GM03348 (cell line): ENCODE measurements around the gene MYO1E.
A peak's percentile ranks its signal among the peaks of the same experiment; 100 is the strongest.
"Not testable (repeated sequence)": the region's sequence is repeated elsewhere in the genome, so short reads cannot be mapped to it uniquely, and the experiment has no call there.

ENCODE experiments used
- DNase-seq: peaks from one replicate; pipeline ENCODE4 v3.0.0; 2012; ENCODE audit warnings: low spot score

The MYO1E gene

GRCh38 chr15:59372352-59373211, at the start of gene MYO1E:
Gene MYO1E (minus strand): TSS chr15:59372871. CDS start chr15:59372500, 371 bp downstream.
- DNase-seq = peak; percentile 97

GRCh38 chr15:59420986-59421618, 48.4 kb upstream of the MYO1E start:
- peak; percentile 29 for DNase-seq

DNA sequence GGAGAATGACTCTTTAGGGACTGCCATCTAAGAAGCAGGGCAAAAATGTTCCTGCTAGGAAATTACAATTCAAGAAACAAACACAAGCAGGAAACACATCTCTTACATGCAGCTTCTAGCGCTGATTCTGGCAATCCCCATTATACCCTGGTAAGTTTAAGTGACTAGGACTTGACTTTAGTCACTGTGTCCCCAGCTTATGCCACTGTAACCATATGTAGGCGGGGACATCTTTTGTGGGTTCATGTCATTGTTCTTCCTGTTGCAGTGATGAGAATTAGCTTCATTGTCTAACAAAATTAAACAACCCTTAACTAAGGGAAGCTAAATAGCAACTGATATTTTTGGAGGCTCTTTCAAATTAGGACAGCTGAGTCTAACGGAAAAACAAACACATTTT, 47.4 kb upstream of the MYO1E start:
- DNase-seq = no peak

DNA sequence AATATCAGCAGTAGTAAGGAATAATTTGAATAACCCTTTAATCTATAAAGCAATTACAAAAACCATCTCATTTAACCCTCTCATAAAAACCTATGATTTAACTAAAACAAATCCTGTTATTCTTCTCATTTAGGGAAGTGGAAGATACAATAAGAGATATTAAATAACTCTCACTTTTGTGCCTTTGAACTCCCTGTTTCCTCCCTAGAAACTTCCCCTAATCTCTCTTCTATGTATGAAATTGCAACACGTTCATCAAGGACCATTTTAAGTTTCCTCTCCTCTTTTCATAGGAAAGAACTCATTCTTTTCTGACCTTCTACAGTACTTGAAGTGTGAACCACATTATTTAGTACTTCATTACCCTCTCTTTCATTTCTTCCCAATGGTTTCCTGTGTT, 46.5 kb upstream of the MYO1E start:
- DNase-seq = no peak

- no peak for DNase-seq
Observed at GRCh38 chr15:59416816-59417215, 44.1 kb upstream of the MYO1E start.

GRCh38 chr15:59413577-59413976, 40.9 kb upstream of the MYO1E start:
- DNase-seq = no peak

- DNase-seq = no peak
Observed at GRCh38 chr15:59410391-59410896, 37.8 kb upstream of the MYO1E start.

GRCh38 chr15:59407946-59408345, 35.3 kb upstream of the MYO1E start:
- DNase-seq = no peak

- DNase-seq = no peak
Observed at GRCh38 chr15:59406446-59406845, 33.8 kb upstream of the MYO1E start.

GRCh38 chr15:59405079-59405478, 32.4 kb upstream of the MYO1E start:
- no peak for DNase-seq

DNA sequence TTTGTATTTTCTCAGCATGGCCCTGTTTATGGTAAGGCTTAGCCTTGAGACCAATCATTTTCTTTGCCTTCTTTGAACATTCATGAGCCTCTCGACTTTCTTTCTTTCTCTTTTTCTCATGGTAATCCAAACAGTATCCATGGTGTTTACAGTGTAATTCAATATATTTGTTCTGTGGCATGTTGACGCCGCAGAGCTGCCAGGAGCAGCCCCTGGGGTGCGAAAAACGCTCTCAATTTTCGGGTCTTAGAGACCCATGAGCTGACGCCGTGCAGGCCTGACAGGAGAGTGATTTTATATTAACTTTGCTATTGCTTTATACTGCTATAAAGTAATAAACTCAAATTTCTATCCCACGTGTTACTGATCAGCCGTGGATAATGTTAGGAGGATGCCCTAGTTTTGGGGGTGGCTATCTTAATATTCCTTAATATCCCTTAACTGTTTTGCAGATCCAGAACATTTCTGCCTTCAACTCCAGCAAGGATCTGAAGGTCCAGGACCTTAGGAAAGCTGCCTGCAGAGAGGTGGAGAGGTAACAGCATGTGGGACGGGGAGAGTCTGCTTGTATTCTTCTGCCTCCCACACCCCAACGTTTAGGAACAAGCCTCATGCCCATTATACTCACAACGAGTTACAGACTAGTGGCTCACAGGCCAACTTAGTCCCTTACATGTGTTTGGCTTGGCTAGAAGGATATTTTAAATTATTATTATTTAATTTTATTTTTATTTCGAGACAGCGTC, 29.3 kb upstream of the MYO1E start:
- no peak for DNase-seq

DNA sequence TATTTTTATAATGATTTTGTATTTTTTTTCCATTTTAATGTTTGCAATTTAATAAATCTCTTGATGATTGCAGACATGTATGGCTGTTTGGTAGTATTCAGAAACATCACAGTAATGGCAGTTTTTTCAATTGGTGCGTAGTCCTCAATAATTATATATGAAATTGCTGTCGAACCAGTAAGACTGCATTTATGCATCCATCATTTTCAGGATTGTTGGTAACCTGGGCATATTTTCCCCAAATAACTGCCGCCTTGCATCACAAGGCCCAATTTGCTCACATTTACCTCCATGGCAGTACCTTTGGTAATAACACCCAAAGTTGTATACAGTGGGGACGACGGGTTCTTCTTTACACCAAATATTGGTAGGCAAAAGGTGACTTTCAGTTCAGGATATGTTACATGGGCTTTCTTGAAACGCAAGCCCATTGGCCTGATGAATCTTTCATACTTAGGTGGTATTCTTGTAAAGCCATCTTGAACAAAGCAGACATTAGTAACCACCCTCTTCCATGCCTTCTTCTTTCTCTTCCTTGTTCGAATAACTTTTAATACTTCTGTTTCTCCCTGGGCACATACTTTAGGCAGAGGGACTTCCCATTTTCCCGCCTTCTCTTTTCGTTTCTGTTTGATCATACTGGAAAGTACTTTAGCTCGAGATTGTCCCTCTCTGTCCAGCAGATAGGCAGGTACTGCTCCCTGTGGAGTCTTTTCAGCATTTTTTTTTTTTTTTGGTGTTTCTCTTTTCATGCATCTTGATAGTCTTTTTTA, 28.6 kb upstream of the MYO1E start:
- DNase-seq = not testable (repeated sequence)

DNA sequence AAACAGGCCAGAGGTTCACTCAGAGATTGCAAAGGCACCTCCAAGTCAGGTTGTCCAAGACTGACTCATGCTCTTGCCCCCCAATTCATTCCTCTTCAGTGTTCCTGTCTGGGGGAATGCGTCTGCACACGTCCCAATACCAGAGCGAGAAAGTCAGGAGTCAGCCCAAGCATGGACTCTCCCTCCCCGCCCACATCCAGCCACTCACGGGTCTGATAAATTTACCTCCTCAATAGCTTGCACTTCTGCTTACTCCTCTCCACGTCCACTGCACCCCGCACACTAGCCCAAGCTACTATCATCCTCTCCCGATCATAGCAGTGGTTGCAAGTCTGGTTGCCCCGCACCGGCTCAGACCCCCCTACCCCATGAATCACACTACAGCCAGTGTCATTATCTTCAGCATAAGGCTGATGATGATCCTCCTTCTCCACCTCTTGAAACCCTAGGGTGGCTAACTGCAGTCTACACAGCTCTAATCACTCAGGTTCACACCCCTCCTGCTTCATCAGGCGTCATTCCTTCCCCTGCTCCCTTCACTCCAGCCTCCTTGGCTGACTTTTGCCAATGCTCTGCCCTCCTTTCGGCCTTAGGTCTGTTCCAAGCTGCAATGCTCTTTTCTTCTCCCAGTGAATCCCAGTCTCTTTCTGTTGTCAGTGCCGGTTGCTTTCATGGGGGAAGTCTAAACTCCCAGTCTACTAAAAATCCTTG, 27.6 kb upstream of the MYO1E start:
- no peak for DNase-seq

DNA sequence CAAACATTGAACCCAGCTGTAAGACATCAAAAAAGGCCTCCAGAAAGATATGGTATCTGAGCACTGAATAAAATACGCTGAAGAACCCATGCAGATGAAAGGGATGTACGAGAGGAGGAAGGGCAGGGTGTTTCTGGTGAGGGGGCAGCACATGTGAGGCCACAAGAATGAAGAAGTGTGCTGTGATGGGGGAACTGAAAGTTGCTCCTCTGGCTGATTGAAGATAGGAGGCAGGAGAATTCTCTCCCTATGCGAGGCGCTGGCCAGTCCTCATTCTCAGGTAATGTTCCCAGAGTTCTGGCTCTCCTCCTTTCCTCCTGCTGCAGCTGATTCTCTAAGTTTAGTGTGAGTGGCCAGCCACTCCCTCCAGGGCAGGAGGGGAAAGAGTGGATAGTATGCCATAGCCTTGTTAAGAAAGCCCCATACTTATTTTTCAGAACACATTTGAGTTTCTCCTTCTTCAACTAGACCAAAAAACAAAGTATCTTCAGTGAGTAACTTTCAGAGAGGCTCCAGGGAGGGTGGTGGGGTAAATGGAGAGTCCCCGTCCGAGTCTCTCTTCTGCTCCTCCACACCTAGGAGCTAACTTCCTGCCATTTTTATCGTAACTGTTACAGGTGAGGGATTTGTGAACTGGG, 26.9 kb upstream of the MYO1E start:
- DNase-seq = no peak

DNA sequence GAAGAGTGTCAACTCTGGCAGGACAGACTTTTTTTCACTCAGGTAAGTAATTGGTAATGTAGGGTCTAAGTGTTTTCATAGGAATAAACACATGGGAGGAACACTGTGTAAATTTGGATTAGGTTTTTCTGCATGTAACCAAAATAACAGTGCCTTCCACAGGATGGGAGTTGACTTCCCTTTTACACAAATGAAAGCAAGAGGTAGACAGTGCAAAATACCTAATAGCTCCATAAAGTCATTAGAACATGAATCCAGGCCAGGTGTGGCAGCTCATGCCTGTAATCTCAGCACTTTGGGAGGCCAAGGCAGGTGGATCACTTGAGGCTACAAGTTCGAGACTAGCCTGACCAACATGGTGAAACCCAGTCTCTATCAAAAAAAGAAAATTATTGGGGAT, 25.5 kb upstream of the MYO1E start:
- DNase-seq = no peak

GRCh38 chr15:59396679-59397078, 24.0 kb upstream of the MYO1E start:
- no peak for DNase-seq

DNA sequence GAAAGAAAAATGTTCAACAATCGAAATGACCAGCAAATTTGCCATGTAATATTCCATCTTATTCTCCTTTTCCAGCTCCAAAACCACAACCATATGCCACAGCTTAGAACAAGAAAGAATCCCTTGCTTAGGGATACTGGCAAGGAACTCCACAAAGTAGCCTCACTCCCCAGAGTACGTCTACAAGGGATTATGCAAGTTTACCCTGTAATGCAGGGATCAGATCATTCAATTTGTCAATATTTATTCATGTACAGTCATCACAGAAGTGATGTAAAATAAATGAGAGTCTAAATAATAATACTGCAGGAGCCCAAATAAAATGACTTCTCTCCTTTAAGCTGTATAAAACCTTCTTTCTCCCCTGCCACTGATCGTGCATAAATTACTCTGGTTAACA, 23.5 kb upstream of the MYO1E start:
- DNase-seq = no peak

DNA sequence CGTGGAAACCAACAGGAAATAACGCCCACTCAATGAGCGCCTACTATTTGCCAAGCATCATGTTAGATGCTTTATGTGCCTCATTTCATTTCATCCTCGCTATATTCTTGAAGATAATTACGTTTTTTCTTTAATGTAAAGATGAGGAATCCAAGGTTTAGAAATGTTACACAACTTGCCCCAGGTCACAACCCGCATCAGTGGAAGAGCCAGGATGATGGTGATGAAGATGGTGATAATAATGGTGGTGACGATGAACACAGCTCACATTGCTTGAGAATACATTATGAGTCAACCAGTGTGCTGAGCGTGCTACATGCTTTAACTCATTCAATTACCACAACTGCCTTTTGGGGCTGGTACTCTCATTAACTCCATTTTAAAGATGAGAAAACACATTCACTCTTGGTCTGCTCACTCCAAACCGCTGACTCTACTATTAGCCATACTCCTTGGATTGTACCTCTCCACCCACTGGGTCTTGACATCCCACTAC, 21.5 kb upstream of the MYO1E start:
- no peak for DNase-seq

DNA sequence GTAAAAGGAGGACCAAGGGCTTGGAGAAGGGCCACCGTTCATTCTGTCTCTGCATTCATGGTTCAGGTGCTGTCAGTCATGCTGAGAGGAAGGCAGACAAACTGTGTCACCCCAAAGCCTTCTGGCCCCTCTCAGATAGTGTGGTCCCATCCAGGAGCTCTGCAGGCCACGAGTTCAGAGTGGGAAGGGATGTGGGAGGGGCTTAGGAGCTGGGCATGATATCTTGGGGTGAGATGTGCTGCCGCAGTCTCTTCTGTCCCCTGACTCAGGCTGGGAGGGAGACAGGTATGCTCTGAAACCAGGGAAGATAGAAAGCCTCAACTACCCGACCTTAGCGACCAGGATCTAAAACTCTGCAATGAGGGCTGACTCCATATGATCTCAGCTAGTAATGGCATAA, 19.6 kb upstream of the MYO1E start:
- no peak for DNase-seq

- peak; percentile 74 for DNase-seq
Observed at GRCh38 chr15:59388670-59389069, 16.0 kb upstream of the MYO1E start.
